ENCODE data around the gene CELSR2. TPM values are rescaled to one million over a fixed set of nuclear protein-coding genes. Genes with fewer than 3 reads are reported as not detected.
"Not testable (repeated sequence)": the region's sequence is repeated elsewhere in the genome, so short reads cannot be mapped to it uniquely, and the experiment has no call there.

The CELSR2 gene
- total and polyA plus RNA-seq, 4 donors = 0.38 to 4.2 (median 1.8) TPM

DNA sequence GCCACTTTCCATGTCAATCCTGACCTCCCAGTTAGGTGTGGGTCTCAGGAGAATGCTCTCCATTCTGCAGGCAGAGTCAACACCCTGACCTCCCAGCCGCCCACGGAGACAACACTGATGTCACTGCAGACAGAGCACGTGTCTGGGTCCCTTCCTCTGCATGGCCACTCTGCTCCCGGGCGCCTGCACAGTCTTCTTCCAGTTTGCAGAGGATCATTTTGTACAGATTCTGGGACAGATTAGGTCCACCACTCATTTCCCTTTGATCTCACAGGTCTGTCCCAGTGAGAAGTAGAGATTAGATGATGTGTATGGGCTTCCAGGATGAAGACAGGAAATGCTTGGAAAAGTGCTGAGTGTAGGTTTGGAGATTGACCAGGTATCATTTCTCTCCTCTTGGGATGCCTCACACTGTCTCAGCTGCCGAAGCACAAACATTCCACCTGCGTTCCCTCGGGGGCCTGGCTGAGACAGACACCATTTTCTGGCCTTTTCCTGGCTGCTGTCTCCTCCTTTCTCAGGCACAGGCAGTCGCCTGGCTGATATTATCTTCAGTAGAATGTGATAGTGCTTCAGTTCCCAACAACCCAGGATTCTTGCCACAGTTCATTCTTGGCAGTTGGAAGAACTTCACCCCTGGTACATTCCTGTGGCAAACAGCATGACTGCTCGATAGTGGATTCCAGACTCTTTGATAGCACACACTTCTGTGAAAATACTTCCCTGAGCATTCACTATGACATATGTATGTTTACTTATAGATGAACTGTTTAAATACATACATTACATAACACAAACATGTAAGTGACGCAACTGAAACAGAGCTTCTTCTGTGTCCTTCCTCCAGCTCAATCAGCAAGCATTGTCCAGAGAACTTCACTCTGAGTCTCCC is 49.6 kb downstream of the CELSR2 start:
- H3K27me3 ChIP-seq (ENCODE audit: control insufficient read depth in 1 of 2, insufficient read depth in 2 of 2, low read length in 1 of 2) = no peaks in the 10 kb centered on the region
- ATAC-seq (ENCODE audit: low FRiP score) (no peak), DNase-seq (peak in 1 of 2 donors; percentile 64)
- H3K27ac ChIP-seq (ENCODE audit: low read depth in 1 of 2, low read length in 2 of 2) = no peak overlapping the region
- no peaks in the 10 kb centered on the region for H3K36me3 ChIP-seq (ENCODE audit: control insufficient read depth in 1 of 2, insufficient read depth in 2 of 2, low read length in 1 of 2)
- H3K4me3 ChIP-seq (ENCODE audit: low read length in 2 of 2) = no peak overlapping the region
- WGBS, 2 donors = 39 to 43% methylated on average over 11 of the region's 11 CpGs
- H3K4me1 ChIP-seq (ENCODE audit: control insufficient read depth in 1 of 2, insufficient read depth in 2 of 2, low read length in 2 of 2) = no peaks in the 10 kb centered on the region
- no peaks in the 10 kb centered on the region for H3K9me3 ChIP-seq (ENCODE audit: control insufficient read depth, low read length)
- intact Hi-C loops (cut with DNase I) = no loop called here

GRCh38 chr1:109299558-109300343 is 50.4 kb downstream of the CELSR2 start:
- ATAC-seq (ENCODE audit: low FRiP score) (peak; percentile 27), DNase-seq (no peak)
- Histone ChIP-seq H3K27me3 (ENCODE audit: control insufficient read depth in 1 of 2, insufficient read depth in 2 of 2, low read length in 1 of 2) (no peaks in the 10 kb centered on the region), H3K36me3 (ENCODE audit: control insufficient read depth in 1 of 2, insufficient read depth in 2 of 2, low read length in 1 of 2) (no peaks in the 10 kb centered on the region), H3K9me3 (ENCODE audit: control insufficient read depth, low read length) (no peaks in the 10 kb centered on the region), H3K27ac (ENCODE audit: low read depth in 1 of 2, low read length in 2 of 2) (no peak overlapping the region), H3K4me1 (ENCODE audit: control insufficient read depth in 1 of 2, insufficient read depth in 2 of 2, low read length in 2 of 2) (no peaks in the 10 kb centered on the region), H3K4me3 (ENCODE audit: low read length in 2 of 2) (no peak overlapping the region)
- 78 to 80% methylated on average over 20 of the region's 20 CpGs for WGBS, 2 donors
- intact Hi-C loops (cut with DNase I) = no loop called here

- H3K27ac ChIP-seq (ENCODE audit: low read depth in 1 of 2, low read length in 2 of 2) = no peak overlapping the region
These were observed 51.4 kb downstream of the CELSR2 start for GRCh38 chr1:109300650-109301151.

DNA sequence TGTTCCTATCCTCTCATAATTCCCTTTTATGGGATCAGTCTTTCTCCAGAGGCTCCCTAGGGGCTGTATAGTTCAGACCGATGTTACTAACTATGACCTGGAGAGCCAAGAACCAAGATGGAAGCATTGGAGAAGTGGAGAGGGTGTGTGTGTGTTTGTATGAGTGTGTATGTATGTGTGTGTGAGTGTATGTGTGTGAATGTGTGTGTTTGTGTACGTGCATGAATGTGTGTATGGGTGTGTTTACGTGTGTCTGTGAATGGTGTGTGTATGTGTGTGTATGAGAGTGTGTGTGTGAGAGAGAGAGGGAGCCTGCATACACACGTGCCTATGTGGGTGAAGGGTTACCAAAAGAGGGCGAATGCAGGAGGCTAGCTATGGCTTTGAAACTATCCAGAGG is 52.5 kb downstream of the CELSR2 start:
- Histone ChIP-seq H3K36me3 (ENCODE audit: control insufficient read depth in 1 of 2, insufficient read depth in 2 of 2, low read length in 1 of 2) (no peaks in the 10 kb centered on the region), H3K9me3 (ENCODE audit: control insufficient read depth, low read length) (no peaks in the 10 kb centered on the region), H3K4me3 (ENCODE audit: low read length in 2 of 2) (no peak overlapping the region), H3K27ac (ENCODE audit: low read depth in 1 of 2, low read length in 2 of 2) (no peak overlapping the region), H3K27me3 (ENCODE audit: control insufficient read depth in 1 of 2, insufficient read depth in 2 of 2, low read length in 1 of 2) (no peaks in the 10 kb centered on the region), H3K4me1 (ENCODE audit: control insufficient read depth in 1 of 2, insufficient read depth in 2 of 2, low read length in 2 of 2) (no peaks in the 10 kb centered on the region)
- intact Hi-C loops (cut with DNase I) = no loop called here
- ATAC-seq (ENCODE audit: low FRiP score) (no peak), DNase-seq (no peak)
- WGBS, 2 donors = 87 to 88% methylated on average over 5 of the region's 5 CpGs

More at GRCh38 chr1:109300650-109301151, 51.4 kb downstream of the CELSR2 start:
- Histone ChIP-seq H3K4me3 (ENCODE audit: low read length in 2 of 2) (no peak overlapping the region), H3K36me3 (ENCODE audit: control insufficient read depth in 1 of 2, insufficient read depth in 2 of 2, low read length in 1 of 2) (no peaks in the 10 kb centered on the region), H3K4me1 (ENCODE audit: control insufficient read depth in 1 of 2, insufficient read depth in 2 of 2, low read length in 2 of 2) (no peaks in the 10 kb centered on the region), H3K27me3 (ENCODE audit: control insufficient read depth in 1 of 2, insufficient read depth in 2 of 2, low read length in 1 of 2) (no peaks in the 10 kb centered on the region), H3K9me3 (ENCODE audit: control insufficient read depth, low read length) (no peaks in the 10 kb centered on the region)
- 86 to 87% methylated on average over 16 of the region's 16 CpGs for WGBS, 2 donors
- intact Hi-C loops (cut with DNase I) = no loop called here
- DNase-seq (no peak), ATAC-seq (ENCODE audit: low FRiP score) (no peak)

DNA sequence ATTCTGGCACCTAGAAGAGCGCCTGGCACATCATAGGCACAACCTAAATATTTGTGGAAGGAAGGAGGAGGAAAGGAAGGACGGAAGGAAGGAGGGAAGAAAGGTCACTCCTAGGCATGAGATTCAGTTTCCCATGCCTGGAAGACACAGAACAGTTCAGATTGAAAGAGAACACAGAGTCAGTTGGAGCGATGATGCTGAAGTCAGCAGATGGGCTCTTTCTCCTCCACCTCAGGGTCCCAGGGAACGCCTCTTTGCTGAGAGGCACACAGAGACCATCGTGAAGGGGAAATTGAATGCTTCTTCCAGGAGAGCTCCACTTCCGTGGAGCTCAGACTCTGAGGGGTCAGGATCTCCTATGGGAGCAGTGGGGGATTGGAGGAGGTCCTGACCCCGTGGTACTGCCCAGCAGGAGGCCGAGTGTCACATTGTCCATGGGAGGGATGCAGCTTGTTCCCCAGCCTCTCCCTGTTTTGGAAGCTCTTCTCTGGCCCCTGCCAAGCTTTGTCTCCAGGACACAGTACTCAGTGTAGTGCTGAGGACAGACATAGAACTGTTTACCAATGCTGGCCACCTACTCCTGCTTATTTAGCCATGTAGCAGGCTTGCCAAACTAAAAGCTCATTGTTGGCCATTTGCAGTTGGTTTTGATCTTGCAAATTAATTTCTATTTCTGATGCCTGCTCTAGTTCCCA is 55.0 kb downstream of the CELSR2 start:
- H3K27me3 ChIP-seq (ENCODE audit: control insufficient read depth in 1 of 2, insufficient read depth in 2 of 2, low read length in 1 of 2) = no peaks in the 10 kb centered on the region
- no peak overlapping the region for H3K4me3 ChIP-seq (ENCODE audit: low read length in 2 of 2)
- 53 to 55% methylated on average over 8 of the region's 8 CpGs for WGBS, 2 donors
- intact Hi-C loops (cut with DNase I) = loop anchor here in 1 of 2 donors (2.0 kb wide), 1 partner anchor 20 kb away; no protein-coding TSS in a partner anchor
- H3K9me3 ChIP-seq (ENCODE audit: control insufficient read depth, low read length) = no peaks in the 10 kb centered on the region
- DNase-seq (no peak), ATAC-seq (ENCODE audit: low FRiP score) (no peak)
- H3K27ac ChIP-seq (ENCODE audit: low read depth in 1 of 2, low read length in 2 of 2) = no peak overlapping the region
- no peaks in the 10 kb centered on the region for H3K4me1 ChIP-seq (ENCODE audit: control insufficient read depth in 1 of 2, insufficient read depth in 2 of 2, low read length in 2 of 2)
- H3K36me3 ChIP-seq (ENCODE audit: control insufficient read depth in 1 of 2, insufficient read depth in 2 of 2, low read length in 1 of 2) = no peaks in the 10 kb centered on the region

DNA sequence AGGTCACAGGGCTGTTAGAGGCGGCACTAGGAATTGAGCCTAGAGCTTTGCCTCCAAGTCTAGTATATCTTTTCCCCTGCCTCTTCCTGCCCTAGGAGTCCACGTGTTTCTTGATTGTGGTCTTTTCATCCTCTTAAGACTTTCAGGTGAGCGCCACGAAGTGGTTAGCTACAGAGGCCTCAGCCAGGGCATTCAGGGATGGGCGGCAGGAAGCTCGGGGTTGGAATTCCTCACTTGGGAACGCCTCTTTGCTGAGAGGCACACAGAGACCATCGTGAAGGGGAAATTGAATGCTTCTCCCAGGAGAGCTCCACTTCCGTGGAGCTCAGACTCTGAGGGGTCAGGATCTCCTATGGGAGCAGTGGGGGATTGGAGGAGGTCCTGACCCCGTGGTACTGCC is 56.7 kb downstream of the CELSR2 start:
- intact Hi-C loops (cut with DNase I) = loop anchor here in 1 of 2 donors (2.0 kb wide), 1 partner anchor 21 kb away; no protein-coding TSS in a partner anchor
- H3K27ac ChIP-seq (ENCODE audit: low read depth in 1 of 2, low read length in 2 of 2) = not testable (repeated sequence)

DNA sequence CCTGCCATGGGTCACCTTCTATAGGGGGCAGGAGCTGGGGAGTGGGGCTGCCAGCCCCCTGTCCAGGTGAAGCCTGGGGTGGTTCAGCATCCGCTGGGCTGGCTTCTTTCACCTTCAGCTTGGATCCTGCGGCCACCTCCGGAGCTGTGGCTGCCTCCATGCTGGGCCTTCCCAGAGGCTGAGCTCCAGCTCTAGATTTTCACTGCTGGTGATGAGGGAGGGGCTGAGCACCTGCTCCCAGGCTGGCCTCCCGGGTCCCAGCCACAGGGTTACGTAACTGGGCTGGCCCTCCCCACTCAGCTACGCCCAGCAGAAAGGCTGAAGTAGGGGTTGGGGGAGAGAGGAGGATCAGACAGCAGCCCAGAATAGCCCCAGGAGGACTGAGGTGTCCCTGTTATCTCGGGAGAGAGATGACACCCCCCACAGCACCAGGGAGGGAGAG is 57.5 kb downstream of the CELSR2 start, which contains the start of gene MYBPHL:
MYBPHL (minus strand) TSS at position 180 of the 442 bp plus-strand sequence; CDS start at position 160, 20 bp downstream.
- Histone ChIP-seq H3K4me1 (ENCODE audit: control insufficient read depth in 1 of 2, insufficient read depth in 2 of 2, low read length in 2 of 2) (no peaks in the 10 kb centered on the region), H3K4me3 (ENCODE audit: low read length in 2 of 2) (no peak within 1 kb of the TSS), H3K27ac (ENCODE audit: low read depth in 1 of 2, low read length in 2 of 2) (no peak within 1 kb of the TSS), H3K36me3 (ENCODE audit: control insufficient read depth in 1 of 2, insufficient read depth in 2 of 2, low read length in 1 of 2) (peaks cover 4 to 9% of the 10 kb centered on the region in 2 donors), H3K9me3 (ENCODE audit: control insufficient read depth, low read length) (no peaks in the 10 kb centered on the region), H3K27me3 (ENCODE audit: control insufficient read depth in 1 of 2, insufficient read depth in 2 of 2, low read length in 1 of 2) (no peaks in the 10 kb centered on the region)
- WGBS, 2 donors = 72 to 73% methylated on average over 7 of the region's 7 CpGs
- DNase-seq (no peak), ATAC-seq (ENCODE audit: low FRiP score) (no peak)
- intact Hi-C loops (cut with DNase I) = no loop called here

More for the DNA sequence above, 56.7 kb downstream of the CELSR2 start:
- not testable (repeated sequence) for ATAC-seq (ENCODE audit: low FRiP score); H3K27me3 ChIP-seq (ENCODE audit: control insufficient read depth in 1 of 2, insufficient read depth in 2 of 2, low read length in 1 of 2); H3K4me3 ChIP-seq (ENCODE audit: low read length in 2 of 2); H3K9me3 ChIP-seq (ENCODE audit: control insufficient read depth, low read length); DNase-seq; H3K4me1 ChIP-seq (ENCODE audit: control insufficient read depth in 1 of 2, insufficient read depth in 2 of 2, low read length in 2 of 2); H3K36me3 ChIP-seq (ENCODE audit: control insufficient read depth in 1 of 2, insufficient read depth in 2 of 2, low read length in 1 of 2)
- WGBS, 2 donors = 39 to 50% methylated on average over 10 of the region's 10 CpGs

All from aorta (tissue), 5 donors.